HL-60 (cell line): ENCODE measurements around the gene CRBN.

Source experiments
- GABPA ChIP-seq: IDR thresholded peaks from 2 replicates; pipeline ENCODE4 v1.6.1; 2012; ENCODE audit warnings: low read depth
- POLR2AphosphoS5 ChIP-seq: IDR thresholded peaks from 2 replicates; pipeline ENCODE4 v1.6.1; 2012; ENCODE audit warnings: low read depth
- SPI1 ChIP-seq: IDR thresholded peaks from 2 replicates; pipeline ENCODE4 v1.6.1; 2012; ENCODE audit warnings: low read depth, mild to moderate bottlenecking, borderline replicate concordance
- TF ChIP-seq, protein P1 (sequence below): IDR thresholded peaks from one replicate; pipeline ENCODE4 v1.5.1; 2011; ENCODE audit warnings: low read length, control low read depth, inconsistent platforms; ENCODE audit not compliant: insufficient read depth
- TF ChIP-seq, protein P2 (sequence below): IDR thresholded peaks from 2 replicates; pipeline ENCODE4 v1.6.1; 2012; ENCODE audit warnings: low read depth; ENCODE audit not compliant: insufficient replicate concordance

DNA sequence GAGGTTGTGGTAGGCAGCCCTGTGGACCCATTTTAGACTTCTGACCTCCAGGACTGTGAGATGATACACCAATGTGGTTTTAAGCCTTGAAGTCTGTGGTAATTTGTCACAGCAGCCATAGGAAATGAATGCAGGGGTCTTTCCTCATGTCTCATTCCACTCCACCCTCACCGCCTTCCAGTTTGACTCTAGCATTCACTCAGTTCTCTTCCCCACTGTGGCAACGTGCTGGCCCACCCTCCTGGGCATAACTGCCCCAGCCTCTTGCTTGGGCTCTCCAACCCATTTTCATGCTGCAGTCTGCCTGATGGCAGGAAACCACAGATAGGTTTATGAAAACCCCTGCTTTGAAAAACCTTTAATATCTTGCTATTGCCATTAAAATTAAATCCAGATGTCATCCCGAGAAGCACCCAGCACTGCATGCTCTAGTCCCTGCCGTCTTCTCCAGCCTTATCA is 60.1 kb downstream of the CRBN start:
- TF ChIP-seq SPI1: no peak
- TF ChIP-seq, protein P1, sequence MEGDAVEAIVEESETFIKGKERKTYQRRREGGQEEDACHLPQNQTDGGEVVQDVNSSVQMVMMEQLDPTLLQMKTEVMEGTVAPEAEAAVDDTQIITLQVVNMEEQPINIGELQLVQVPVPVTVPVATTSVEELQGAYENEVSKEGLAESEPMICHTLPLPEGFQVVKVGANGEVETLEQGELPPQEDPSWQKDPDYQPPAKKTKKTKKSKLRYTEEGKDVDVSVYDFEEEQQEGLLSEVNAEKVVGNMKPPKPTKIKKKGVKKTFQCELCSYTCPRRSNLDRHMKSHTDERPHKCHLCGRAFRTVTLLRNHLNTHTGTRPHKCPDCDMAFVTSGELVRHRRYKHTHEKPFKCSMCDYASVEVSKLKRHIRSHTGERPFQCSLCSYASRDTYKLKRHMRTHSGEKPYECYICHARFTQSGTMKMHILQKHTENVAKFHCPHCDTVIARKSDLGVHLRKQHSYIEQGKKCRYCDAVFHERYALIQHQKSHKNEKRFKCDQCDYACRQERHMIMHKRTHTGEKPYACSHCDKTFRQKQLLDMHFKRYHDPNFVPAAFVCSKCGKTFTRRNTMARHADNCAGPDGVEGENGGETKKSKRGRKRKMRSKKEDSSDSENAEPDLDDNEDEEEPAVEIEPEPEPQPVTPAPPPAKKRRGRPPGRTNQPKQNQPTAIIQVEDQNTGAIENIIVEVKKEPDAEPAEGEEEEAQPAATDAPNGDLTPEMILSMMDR: no peak
- no peak for TF ChIP-seq GABPA
- TF ChIP-seq, protein P2, sequence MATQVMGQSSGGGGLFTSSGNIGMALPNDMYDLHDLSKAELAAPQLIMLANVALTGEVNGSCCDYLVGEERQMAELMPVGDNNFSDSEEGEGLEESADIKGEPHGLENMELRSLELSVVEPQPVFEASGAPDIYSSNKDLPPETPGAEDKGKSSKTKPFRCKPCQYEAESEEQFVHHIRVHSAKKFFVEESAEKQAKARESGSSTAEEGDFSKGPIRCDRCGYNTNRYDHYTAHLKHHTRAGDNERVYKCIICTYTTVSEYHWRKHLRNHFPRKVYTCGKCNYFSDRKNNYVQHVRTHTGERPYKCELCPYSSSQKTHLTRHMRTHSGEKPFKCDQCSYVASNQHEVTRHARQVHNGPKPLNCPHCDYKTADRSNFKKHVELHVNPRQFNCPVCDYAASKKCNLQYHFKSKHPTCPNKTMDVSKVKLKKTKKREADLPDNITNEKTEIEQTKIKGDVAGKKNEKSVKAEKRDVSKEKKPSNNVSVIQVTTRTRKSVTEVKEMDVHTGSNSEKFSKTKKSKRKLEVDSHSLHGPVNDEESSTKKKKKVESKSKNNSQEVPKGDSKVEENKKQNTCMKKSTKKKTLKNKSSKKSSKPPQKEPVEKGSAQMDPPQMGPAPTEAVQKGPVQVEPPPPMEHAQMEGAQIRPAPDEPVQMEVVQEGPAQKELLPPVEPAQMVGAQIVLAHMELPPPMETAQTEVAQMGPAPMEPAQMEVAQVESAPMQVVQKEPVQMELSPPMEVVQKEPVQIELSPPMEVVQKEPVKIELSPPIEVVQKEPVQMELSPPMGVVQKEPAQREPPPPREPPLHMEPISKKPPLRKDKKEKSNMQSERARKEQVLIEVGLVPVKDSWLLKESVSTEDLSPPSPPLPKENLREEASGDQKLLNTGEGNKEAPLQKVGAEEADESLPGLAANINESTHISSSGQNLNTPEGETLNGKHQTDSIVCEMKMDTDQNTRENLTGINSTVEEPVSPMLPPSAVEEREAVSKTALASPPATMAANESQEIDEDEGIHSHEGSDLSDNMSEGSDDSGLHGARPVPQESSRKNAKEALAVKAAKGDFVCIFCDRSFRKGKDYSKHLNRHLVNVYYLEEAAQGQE: no peak
- TF ChIP-seq POLR2AphosphoS5: no peak
